H9 (cell line): ENCODE measurements around the gene BACH2. TPM values are rescaled to one million over a fixed set of nuclear protein-coding genes. Genes with fewer than 3 reads are reported as not detected.

Source experiments
- DNase-seq: peaks from one replicate; pipeline ENCODE4 v3.0.0-alpha.2; 2017
- H2AFZ ChIP-seq: one replicate; pipeline ENCODE4 v1.6.1; 2013; ENCODE audit warnings: mild to moderate bottlenecking, low read length, control low read depth, moderate library complexity
- H2AK5ac ChIP-seq: 2 replicates; pipeline ENCODE4 v1.6.1; 2013; ENCODE audit warnings: low read length, control low read depth, mixed read lengths; ENCODE audit not compliant: insufficient read length
- H2BK120ac ChIP-seq: one replicate; pipeline ENCODE4 v1.6.1; 2013; ENCODE audit warnings: low read depth, mild to moderate bottlenecking, low read length, control low read depth, inconsistent platforms; ENCODE audit not compliant: poor library complexity, severe bottlenecking
- H2BK12ac ChIP-seq: 2 replicates; pipeline ENCODE4 v1.6.1; 2013; ENCODE audit warnings: low read length, control low read depth, mixed read lengths, low read depth; ENCODE audit not compliant: insufficient read length
- H2BK15ac ChIP-seq: 2 replicates; pipeline ENCODE4 v1.6.1; 2013; ENCODE audit warnings: low read depth, low read length, control low read depth
- H2BK20ac ChIP-seq: one replicate; pipeline ENCODE4 v1.6.1; 2013; ENCODE audit warnings: low read depth, mild to moderate bottlenecking, low read length, control low read depth, inconsistent platforms; ENCODE audit not compliant: poor library complexity, severe bottlenecking
- H2BK5ac ChIP-seq: 2 replicates; pipeline ENCODE4 v1.6.1; 2013; ENCODE audit warnings: low read length, control low read depth, mixed read lengths; ENCODE audit not compliant: insufficient read length
- H3K14ac ChIP-seq: 2 replicates; pipeline ENCODE4 v1.6.1; 2013; ENCODE audit warnings: low read length, control low read depth; ENCODE audit not compliant: insufficient read depth
- H3K18ac ChIP-seq: 2 replicates; pipeline ENCODE4 v1.6.1; 2013; ENCODE audit warnings: low read depth, mild to moderate bottlenecking, mixed read lengths, low read length, control low read depth; ENCODE audit not compliant: insufficient read length
- H3K23ac ChIP-seq: 2 replicates; pipeline ENCODE4 v1.6.1; 2013; ENCODE audit warnings: low read length, control low read depth, mixed read lengths, low read depth; ENCODE audit not compliant: insufficient read length
- H3K23me2 ChIP-seq: 2 replicates; pipeline ENCODE4 v1.6.1; 2013; ENCODE audit warnings: low read depth, mild to moderate bottlenecking, mixed read lengths, low read length, control low read depth; ENCODE audit not compliant: insufficient read length, poor library complexity, severe bottlenecking
- H3K27ac ChIP-seq: 2 replicates; pipeline ENCODE4 v1.5.1; 2013; ENCODE audit warnings: low read length, control low read depth, mixed read lengths, low read depth; ENCODE audit not compliant: insufficient read length
- H3K27me3 ChIP-seq: 2 replicates; pipeline ENCODE4 v1.6.1; 2013; ENCODE audit warnings: low read length, control low read depth, inconsistent platforms; ENCODE audit not compliant: insufficient read depth
- H3K4ac ChIP-seq: 2 replicates; pipeline ENCODE4 v1.6.1; 2013; ENCODE audit warnings: low read depth, mild to moderate bottlenecking, control low read depth, inconsistent platforms, low read length, moderate library complexity
- H3K4me1 ChIP-seq: 2 replicates; pipeline ENCODE4 v1.6.1; 2013; ENCODE audit warnings: low read length, control low read depth, inconsistent platforms; ENCODE audit not compliant: insufficient read depth
- H3K4me2 ChIP-seq: 2 replicates; pipeline ENCODE4 v1.6.1; 2013; ENCODE audit warnings: low read length, control low read depth, mixed read lengths; ENCODE audit not compliant: insufficient read length, insufficient read depth
- H3K56ac ChIP-seq: 2 replicates; pipeline ENCODE4 v1.6.1; 2013; ENCODE audit warnings: low read depth, mild to moderate bottlenecking, mixed read lengths, low read length, control low read depth; ENCODE audit not compliant: insufficient read length
- H3K79me1 ChIP-seq: 2 replicates; pipeline ENCODE4 v1.6.1; 2013; ENCODE audit warnings: low read depth, mild to moderate bottlenecking, moderate library complexity, low read length, control low read depth, inconsistent platforms; ENCODE audit not compliant: insufficient read depth, poor library complexity, severe bottlenecking
- H3K79me2 ChIP-seq: 2 replicates; pipeline ENCODE4 v1.6.1; 2013; ENCODE audit warnings: low read length, control low read depth, inconsistent platforms; ENCODE audit not compliant: insufficient read depth
- H3K9ac ChIP-seq: 2 replicates; pipeline ENCODE4 v1.6.1; 2013; ENCODE audit warnings: low read length, control low read depth, mixed read lengths; ENCODE audit not compliant: insufficient read length; ENCODE audit errors: extremely low read depth
- H3K9me3 ChIP-seq: one replicate; pipeline ENCODE4 v1.6.1; 2013; ENCODE audit warnings: low read depth, low read length, inconsistent platforms; ENCODE audit not compliant: control insufficient read depth
- H3T11ph ChIP-seq: one replicate; pipeline ENCODE4 v1.6.1; 2013; ENCODE audit warnings: mild to moderate bottlenecking, low read length, control low read depth, inconsistent platforms
- H4K20me1 ChIP-seq: one replicate; pipeline ENCODE4 v1.6.1; 2013; ENCODE audit not compliant: control insufficient read depth, insufficient read length, insufficient read depth
- H4K5ac ChIP-seq: 2 replicates; pipeline ENCODE4 v1.6.1; 2013; ENCODE audit warnings: low read depth, mild to moderate bottlenecking, mixed read lengths, low read length, control low read depth; ENCODE audit not compliant: insufficient read length
- H4K8ac ChIP-seq: replicated peaks from 2 replicates; pipeline ENCODE4 v1.6.1; 2013; ENCODE audit warnings: low read length, control low read depth, mixed read lengths, low read depth; ENCODE audit not compliant: insufficient read length
- H4K91ac ChIP-seq: 2 replicates; pipeline ENCODE4 v1.6.1; 2013; ENCODE audit warnings: low read depth, mild to moderate bottlenecking, moderate library complexity, mixed read lengths, low read length, control low read depth; ENCODE audit not compliant: insufficient read length
- H3K27ac Mint-ChIP-seq, 3 experiments: 2 replicates in 2 of 3; 3 replicates in 1 of 3; pipeline ENCODE4 v1.8.0; 2020 to 2021; ENCODE audit warnings: mixed read lengths in 3 of 3, mild to moderate bottlenecking in 1 of 3, moderate library complexity in 1 of 3
- H3K27me3 Mint-ChIP-seq: 2 replicates; pipeline ENCODE4 v1.8.0; 2021; ENCODE audit warnings: low read depth, mild to moderate bottlenecking, moderate library complexity, mixed read lengths
- H3K36me3 Mint-ChIP-seq, 3 experiments: 2 replicates in 2 of 3; 3 replicates in 1 of 3; pipeline ENCODE4 v1.8.0; 2020 to 2021; ENCODE audit warnings: low read depth in 3 of 3, mixed read lengths in 3 of 3; ENCODE audit not compliant: insufficient read depth in 1 of 3
- H3K4me1 Mint-ChIP-seq, 2 experiments: 2 replicates each; pipeline ENCODE4 v1.8.0; 2020; ENCODE audit warnings: mixed read lengths in 2 of 2
- H3K4me3 Mint-ChIP-seq, 2 experiments: 2 replicates in 1 of 2; 3 replicates in 1 of 2; pipeline ENCODE4 v1.8.0; 2020 to 2021; ENCODE audit warnings: mild to moderate bottlenecking in 2 of 2, mixed read lengths in 2 of 2, moderate library complexity in 1 of 2
- H3K9me3 Mint-ChIP-seq, 2 experiments: 2 replicates in 1 of 2; 3 replicates in 1 of 2; pipeline ENCODE4 v1.8.0; 2020; ENCODE audit warnings: mild to moderate bottlenecking in 2 of 2, mixed read lengths in 2 of 2, moderate library complexity in 1 of 2
- WGBS: extraction: QIAGEN DNeasy Blood & Tissue Kit; methylation state at CpG from one replicate; pipeline ENCODE4 v1.1.7; 2013; ENCODE audit warnings: missing lambda C conversion rate, low lambda C conversion rate, mixed read lengths; ENCODE audit not compliant: insufficient read length; ENCODE audit errors: extremely low coverage; 5-methylcytosine and 5-hydroxymethylcytosine counted together
- total RNA-seq: library from RNA; stranded (reverse); gene quantifications from 2 replicates; pipeline ENCODE4 v1.2.1, GENCODE V29; 2021
- TF ChIP-seq, protein P1 (sequence below): fragments of 200-600 bp; sonication (generic); conservative IDR thresholded peaks from 3 replicates; pipeline ENCODE4 v1.8.0; 2021; ENCODE audit warnings: antibody characterized with exemption, mild to moderate bottlenecking

The BACH2 gene
- total RNA-seq, 1 experiment from 2014 or later, result 2.0 TPM

DNA sequence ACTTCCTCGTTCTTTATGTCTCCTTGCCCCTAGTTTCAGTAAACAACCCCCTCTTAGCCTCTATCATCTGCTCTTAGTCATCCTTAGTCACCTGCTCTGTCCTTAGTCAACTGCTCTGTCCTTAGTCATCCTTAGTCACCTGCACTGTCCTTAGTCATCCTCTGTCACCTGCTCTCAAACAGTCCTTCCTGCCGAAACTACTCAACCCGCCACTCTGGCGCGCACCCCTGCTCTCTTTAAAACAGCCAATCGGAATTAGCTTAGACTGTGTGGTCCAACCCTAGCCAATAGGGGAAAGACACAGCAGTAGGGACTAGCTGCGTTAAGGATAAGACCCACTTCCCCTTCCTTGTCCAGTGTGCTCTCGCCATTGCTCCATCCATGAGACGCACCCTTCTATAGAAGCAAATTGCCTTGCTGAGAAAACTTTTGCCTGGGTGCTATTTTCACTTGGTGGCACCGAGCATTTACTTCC, 73.9 kb downstream of the BACH2 start:
- no peak overlapping the region for H3K23ac ChIP-seq
- no peak overlapping the region for H2BK12ac ChIP-seq
- no peak overlapping the region for H2BK15ac ChIP-seq
- TF ChIP-seq, protein P1, sequence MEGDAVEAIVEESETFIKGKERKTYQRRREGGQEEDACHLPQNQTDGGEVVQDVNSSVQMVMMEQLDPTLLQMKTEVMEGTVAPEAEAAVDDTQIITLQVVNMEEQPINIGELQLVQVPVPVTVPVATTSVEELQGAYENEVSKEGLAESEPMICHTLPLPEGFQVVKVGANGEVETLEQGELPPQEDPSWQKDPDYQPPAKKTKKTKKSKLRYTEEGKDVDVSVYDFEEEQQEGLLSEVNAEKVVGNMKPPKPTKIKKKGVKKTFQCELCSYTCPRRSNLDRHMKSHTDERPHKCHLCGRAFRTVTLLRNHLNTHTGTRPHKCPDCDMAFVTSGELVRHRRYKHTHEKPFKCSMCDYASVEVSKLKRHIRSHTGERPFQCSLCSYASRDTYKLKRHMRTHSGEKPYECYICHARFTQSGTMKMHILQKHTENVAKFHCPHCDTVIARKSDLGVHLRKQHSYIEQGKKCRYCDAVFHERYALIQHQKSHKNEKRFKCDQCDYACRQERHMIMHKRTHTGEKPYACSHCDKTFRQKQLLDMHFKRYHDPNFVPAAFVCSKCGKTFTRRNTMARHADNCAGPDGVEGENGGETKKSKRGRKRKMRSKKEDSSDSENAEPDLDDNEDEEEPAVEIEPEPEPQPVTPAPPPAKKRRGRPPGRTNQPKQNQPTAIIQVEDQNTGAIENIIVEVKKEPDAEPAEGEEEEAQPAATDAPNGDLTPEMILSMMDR, result no peak
- H4K91ac ChIP-seq, result no peak overlapping the region
- H4K5ac ChIP-seq, result no peak overlapping the region
- H3K56ac ChIP-seq, result no peak overlapping the region
- no peak overlapping the region for H3K14ac ChIP-seq
- no peak overlapping the region for H2BK5ac ChIP-seq
- H3K27me3 ChIP-seq, result no peaks in the 10 kb centered on the region
- Mint-ChIP-seq H3K27ac (no peak overlapping the region), H3K4me3 (no peak overlapping the region), H3K36me3 (peaks cover 4 to 12% (median 8%) of the 10 kb centered on the region in 3 experiments), H3K4me1 (peaks cover 8 to 13% of the 10 kb centered on the region in 2 experiments), H3K27me3 (no peaks in the 10 kb centered on the region), H3K9me3 (peaks cover 7 to 12% of the 10 kb centered on the region in 2 experiments; a peak in 4 of 5 replicates)
- no peak overlapping the region for H3K9ac ChIP-seq
- H3K79me2 ChIP-seq, result no peaks in the 10 kb centered on the region
- no peaks in the 10 kb centered on the region for H3K79me1 ChIP-seq
- no peak overlapping the region for H2AFZ ChIP-seq
- no peak overlapping the region for H3K4ac ChIP-seq
- H3T11ph ChIP-seq, result no peak overlapping the region
- H4K20me1 ChIP-seq, result no peaks in the 10 kb centered on the region
- no peaks in the 10 kb centered on the region for H3K23me2 ChIP-seq
- no peak overlapping the region for H3K4me2 ChIP-seq
- no peaks in the 10 kb centered on the region for H3K9me3 ChIP-seq
- H2BK120ac ChIP-seq, result no peak overlapping the region
- H3K27ac ChIP-seq, result no peak overlapping the region
- peaks cover 6% of the 10 kb centered on the region; the same call in 1 of the 2 replicates for H3K4me1 ChIP-seq
- no peak for DNase-seq
- no peak overlapping the region for H4K8ac ChIP-seq
- no peak overlapping the region for H2BK20ac ChIP-seq
- no peak overlapping the region for H2AK5ac ChIP-seq
- H3K18ac ChIP-seq, result no peak overlapping the region
- WGBS, result no CpG with 5 or more reads among the region's 10 CpGs
